Measurements from ENCODE around the gene CDK6. TPM values are rescaled to one million over a fixed set of nuclear protein-coding genes. Genes with fewer than 3 reads are reported as not detected.

The CDK6 gene
- total and polyA plus RNA-seq, 2 of the 8 experiments (the other 6 are each of a cell fraction or from before 2014, with no cell fraction given), result 5.9 to 18.9 TPM

- Histone ChIP-seq H3K36me3 (ENCODE audit: control insufficient read depth in 2 of 4, insufficient read depth in 4 of 4, low read length in 3 of 4) (no peaks in the 10 kb centered on the region), H4K20me1 (replicated peaks in 1 of 2; ENCODE audit: control insufficient read depth in 1 of 2, insufficient read depth in 2 of 2, low read length in 2 of 2) (no peaks in the 10 kb centered on the region), H3K4ac (replicated peaks; ENCODE audit: insufficient read length, low read depth, low read length) (no peak overlapping the region), H2BK5ac (ENCODE audit: low read depth, low read length) (no peak overlapping the region), H4K91ac (replicated peaks; ENCODE audit: insufficient read length, low read length) (no peak overlapping the region), H3K4me2 (ENCODE audit: insufficient read depth in 1 of 2, low read depth in 2 of 2, low read length in 2 of 2) (no peak overlapping the region), H2BK12ac (ENCODE audit: low read depth, low read length) (no peak overlapping the region), H3K23me2 (ENCODE audit: low read depth, low read length) (no peaks in the 10 kb centered on the region), H3K79me1 (ENCODE audit: low read depth, low read length) (no peaks in the 10 kb centered on the region), H2BK120ac (replicated peaks; ENCODE audit: low read depth, low read length) (no peak overlapping the region), H4K8ac (ENCODE audit: extremely low read depth, insufficient read depth, low read length) (no peak overlapping the region), H3K4me1 (replicated peaks in 1 of 4; ENCODE audit: control insufficient read depth in 3 of 4, insufficient read depth in 4 of 4, low read length in 3 of 4) (no peaks in the 10 kb centered on the region), H3K56ac (replicated peaks; ENCODE audit: insufficient read length, low read depth, low read length) (no peak overlapping the region), H3K27me3 (replicated peaks in 1 of 4; ENCODE audit: control insufficient read depth in 3 of 4, extremely low read depth in 1 of 4, insufficient read depth in 3 of 4, low read length in 3 of 4) (no peaks in the 10 kb centered on the region), H3K9me3 (ENCODE audit: insufficient read depth in 2 of 2, low read depth in 1 of 2, low read length in 1 of 2) (no peaks in the 10 kb centered on the region), H3K27ac (ENCODE audit: low read depth, low read length) (no peak overlapping the region), H3K9ac (replicated peaks in 1 of 4; ENCODE audit: extremely low read depth in 1 of 4, low read depth in 3 of 4, low read length in 3 of 4) (no peak overlapping the region), H2AK5ac (ENCODE audit: low read depth, low read length) (no peak overlapping the region), H2BK15ac (ENCODE audit: low read length) (no peak overlapping the region), H3K79me2 (ENCODE audit: control insufficient read depth in 1 of 2, insufficient read depth in 2 of 2, low read length in 2 of 2) (no peaks in the 10 kb centered on the region), H2AFZ (ENCODE audit: low read length) (no peak overlapping the region), H2BK20ac (ENCODE audit: low read length) (no peak overlapping the region), H3K23ac (ENCODE audit: insufficient read length) (no peak overlapping the region), H3K14ac (ENCODE audit: insufficient read length) (no peak overlapping the region), H4K5ac (ENCODE audit: insufficient read length, low read depth, low read length) (no peak overlapping the region), H3K18ac (ENCODE audit: extremely low read depth, low read length) (no peak overlapping the region), H3K4me3 (ENCODE audit: extremely low read depth in 1 of 4, insufficient read depth in 2 of 4, low read depth in 3 of 4, low read length in 4 of 4) (no peak overlapping the region)
- FAIRE-seq (no peak), DNase-seq (ENCODE audit: low read depth in 1 of 2, low spot score in 2 of 2) (no peak)
- CTCF ChIA-PET (ENCODE audit: partially characterized antibody), result interaction anchor here (1.1 kb wide), 1 partner anchor 68 kb away, joined by 3 read pairs; no protein-coding TSS in a partner anchor
- POLR2A ChIA-PET (ENCODE audit: partially characterized antibody), result no interaction called here
- WGBS, 2 experiments (ENCODE audit: extremely low coverage in 1 of 2, insufficient coverage in 1 of 2, insufficient read length in 1 of 2, insufficient replicate concordance in 2 of 2, low coverage in 1 of 2, low lambda C conversion rate in 2 of 2, missing lambda C conversion rate in 1 of 2), result 93% methylated on average over 6 of the region's 6 CpGs; no CpG with 5 or more reads in 1 of the 2 experiments
- no peak for TF ChIP-seq KDM5A (IDR thresholded peaks at IDR 0.05; ENCODE audit: low read length)
Measured at GRCh38 chr7:92671505-92672169, 164.7 kb downstream of the CDK6 start.

All from H1 (cell line).